K562 (cell line): ENCODE measurements around the gene GGA3. TPM values are rescaled to one million over a fixed set of nuclear protein-coding genes. Genes with fewer than 3 reads are reported as not detected.

Source experiments
- KAT2B ChIP-seq: IDR thresholded peaks from one replicate; pipeline ENCODE4 v1.6.1; 2012; ENCODE audit warnings: low read depth, mild to moderate bottlenecking, control low read depth, inconsistent platforms, low read length, moderate library complexity
- KDM5B ChIP-seq: fragments of 200-600 bp; sonication (generic); IDR thresholded peaks from 2 replicates; pipeline ENCODE4 v1.6.1; 2012; ENCODE audit warnings: low read depth, mild to moderate bottlenecking, moderate library complexity, low read length, control low read depth, inconsistent platforms; ENCODE audit not compliant: insufficient replicate concordance
- MCM5 ChIP-seq: fragments of 450-650 bp; IDR thresholded peaks from 2 replicates; pipeline ENCODE4 v1.6.1; 2016; ENCODE audit warnings: low read depth
- NCOA2 ChIP-seq, 2 experiments: fragments of 450-650 bp; IDR thresholded peaks; 2 replicates each; pipeline ENCODE4 v1.6.1; 2018; ENCODE audit warnings: mild to moderate bottlenecking in 2 of 2, moderate library complexity in 1 of 2; ENCODE audit not compliant: partially characterized antibody in 2 of 2
- SMARCC2 ChIP-seq: fragments of 450-650 bp; IDR thresholded peaks from 2 replicates; pipeline ENCODE4 v1.6.1; 2017; ENCODE audit warnings: antibody characterized with exemption, moderate library complexity, mild to moderate bottlenecking, low read depth
- SRF ChIP-seq, 2 experiments: fragments of 250-450, 450-650 bp in 1 of 2; sonication (Bioruptor Pico) in 1 of 2; sonication (generic) in 1 of 2; formaldehyde crosslinking; IDR thresholded peaks; 2 replicates each; pipeline versions ENCODE4 v1.5.0 to v1.5.1; 2020 to 2022; ENCODE audit warnings: mild to moderate bottlenecking in 1 of 2, missing genetic modification reagents in 1 of 2
- ZBTB1 ChIP-seq: sonication (generic); formaldehyde crosslinking; IDR thresholded peaks from 2 replicates; pipeline ENCODE4 v1.8.1; 2023; ENCODE audit warnings: missing genetic modification reagents, low read depth, mild to moderate bottlenecking, borderline replicate concordance
- ZFPM2 ChIP-seq: fragments of 250-450 bp; sonication (Bioruptor Pico); IDR thresholded peaks from 2 replicates; pipeline ENCODE4 v1.5.1; 2022; ENCODE audit warnings: mild to moderate bottlenecking
- ZKSCAN3 ChIP-seq: fragments of 250-450 bp; sonication (Bioruptor Pico); IDR thresholded peaks from 2 replicates; pipeline ENCODE4 v1.4.0; 2020
- ZNF764 ChIP-seq: fragments of 250-450 bp; sonication (Bioruptor Pico); IDR thresholded peaks from 2 replicates; pipeline ENCODE4 v1.4.0; 2020; ENCODE audit warnings: low read depth, mild to moderate bottlenecking, moderate library complexity
- ZZZ3 ChIP-seq: fragments of 450-650 bp; IDR thresholded peaks from 2 replicates; pipeline ENCODE4 v1.6.1; 2016; ENCODE audit warnings: antibody characterized with exemption, mild to moderate bottlenecking, moderate library complexity
- polyA plus RNA-seq, 8 experiments: library from polyadenylated mRNA; depleted of rRNA in 4 of 8; stranded (reverse) in 5 of 8; unstranded in 3 of 8; fragments of >200 nt; fragmentation: Nextera tagmentation in 2 of 8; fragmentation: Illumina TruSeq in 1 of 8; extraction: Ambion mirVana in 2 of 8; extraction: Trizol in 1 of 8; gene quantifications; 2 replicates each; pipeline versions ENCODE4 v1.2.1 to v1.2.3, GENCODE V29; 2011 to 2014; ENCODE audit warnings: inconsistent platforms in 1 of 8, missing spikeins in 1 of 8
- total RNA-seq, 7 experiments: library from RNA; depleted of rRNA in 6 of 7; stranded (reverse); fragments of >200 nt in 6 of 7; fragmentation: Illumina TruSeq in 2 of 7; extraction: Trizol in 2 of 7; gene quantifications; 2 replicates each; pipeline versions ENCODE4 v1.2.1 to v1.2.3, GENCODE V29; 2011 to 2021; ENCODE audit warnings: low replicate concordance in 1 of 7
- TF ChIP-seq, protein P1 (sequence below): IDR thresholded peaks from 3 replicates; pipeline ENCODE4 v1.6.1; 2011; ENCODE audit warnings: borderline replicate concordance, mild to moderate bottlenecking, moderate library complexity; ENCODE audit not compliant: insufficient read length; ENCODE audit errors: extremely low read depth
- TF ChIP-seq, protein P2 (sequence below): IDR thresholded peaks from 2 replicates; pipeline ENCODE4 v1.6.1; 2011; ENCODE audit not compliant: insufficient read length; ENCODE audit errors: extremely low read depth
- TF ChIP-seq, protein P3 (sequence below): fragments of 250-450 bp; sonication (Bioruptor Pico); IDR thresholded peaks from 2 replicates; pipeline ENCODE4 v1.8.0; 2021; ENCODE audit warnings: moderate library complexity, mild to moderate bottlenecking, inconsistent platforms
- TF ChIP-seq, protein P4 (sequence below): fragments of 450-650 bp; IDR thresholded peaks from 2 replicates; pipeline ENCODE4 v1.6.1; 2018; ENCODE audit not compliant: partially characterized antibody
- TF ChIP-seq, protein P5 (sequence below): fragments of 250-450 bp; sonication (Bioruptor Pico); IDR thresholded peaks from 2 replicates; pipeline ENCODE4 v1.8.0; 2021; ENCODE audit warnings: borderline replicate concordance, mild to moderate bottlenecking, moderate library complexity; ENCODE audit not compliant: poor library complexity, severe bottlenecking

Gene GGA3
- total and polyA plus RNA-seq, 9 of the 15 experiments (the other 6 are each of a cell fraction or from before 2014, with no cell fraction given): 5.7 to 64.9 (median 25.4) TPM

DNA sequence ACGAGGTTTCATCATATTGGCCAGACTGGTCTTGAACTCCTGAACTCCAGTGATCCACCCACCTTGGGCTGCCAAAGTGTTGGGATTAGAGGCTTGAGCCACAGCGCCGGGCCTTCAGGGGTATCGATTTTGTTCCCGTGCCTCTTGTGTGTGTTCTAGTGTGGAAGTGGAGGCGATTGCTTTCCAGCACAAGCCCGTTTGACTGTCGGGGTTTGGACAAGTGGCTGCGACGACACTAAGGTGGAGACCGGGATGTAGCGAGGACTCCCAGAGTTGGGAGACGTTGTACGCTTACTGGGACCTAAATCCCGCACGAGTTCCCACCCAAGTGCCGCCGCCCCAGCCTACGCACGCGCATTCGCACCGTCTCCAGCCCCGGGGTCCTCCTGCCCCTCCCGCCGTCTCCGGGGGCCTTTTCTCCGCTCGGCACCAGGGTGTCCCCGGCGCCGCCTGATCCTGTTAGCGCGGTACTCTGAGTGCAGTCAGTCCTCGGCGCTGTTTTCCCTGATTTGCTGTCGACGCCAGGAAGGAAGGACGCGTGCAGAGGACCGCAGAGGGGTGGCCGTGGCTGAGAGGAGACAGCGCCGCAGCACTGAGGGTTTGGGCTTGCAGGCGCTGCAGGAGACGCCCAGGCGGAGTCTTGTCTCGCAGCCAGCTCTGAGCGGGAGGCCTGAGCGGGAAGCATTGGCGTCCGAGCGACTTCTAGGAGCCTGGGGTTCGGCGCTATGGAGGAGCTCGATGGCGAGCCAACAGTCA, 56.2 kb downstream of the GGA3 start, which contains the start of gene NUP85 (continued):
- TF ChIP-seq ZFPM2 (CRISPR knock-in tag) (no peak), ZZZ3 (peak; percentile 91), SRF (CRISPR knock-in tag; IDR thresholded peaks at IDR 0.05) (peak in 1 of 2 experiments; percentile 31; a peak in 1 of 4 replicates), ZKSCAN3 (CRISPR knock-in tag) (no peak), KAT2B (no peak), NCOA2 (IDR thresholded peaks at IDR 0.05; ENCODE audit: partially characterized antibody in 2 of 2) (peak in 1 of 2 experiments; percentile 100), KDM5B (peak; percentile 94), MCM5 (no peak), ZNF764 (no peak), ZBTB1 (CRISPR knock-in tag) (peak; percentile 0; the same call in 1 of the 2 replicates), SMARCC2 (no peak)
- TF ChIP-seq, protein P1, sequence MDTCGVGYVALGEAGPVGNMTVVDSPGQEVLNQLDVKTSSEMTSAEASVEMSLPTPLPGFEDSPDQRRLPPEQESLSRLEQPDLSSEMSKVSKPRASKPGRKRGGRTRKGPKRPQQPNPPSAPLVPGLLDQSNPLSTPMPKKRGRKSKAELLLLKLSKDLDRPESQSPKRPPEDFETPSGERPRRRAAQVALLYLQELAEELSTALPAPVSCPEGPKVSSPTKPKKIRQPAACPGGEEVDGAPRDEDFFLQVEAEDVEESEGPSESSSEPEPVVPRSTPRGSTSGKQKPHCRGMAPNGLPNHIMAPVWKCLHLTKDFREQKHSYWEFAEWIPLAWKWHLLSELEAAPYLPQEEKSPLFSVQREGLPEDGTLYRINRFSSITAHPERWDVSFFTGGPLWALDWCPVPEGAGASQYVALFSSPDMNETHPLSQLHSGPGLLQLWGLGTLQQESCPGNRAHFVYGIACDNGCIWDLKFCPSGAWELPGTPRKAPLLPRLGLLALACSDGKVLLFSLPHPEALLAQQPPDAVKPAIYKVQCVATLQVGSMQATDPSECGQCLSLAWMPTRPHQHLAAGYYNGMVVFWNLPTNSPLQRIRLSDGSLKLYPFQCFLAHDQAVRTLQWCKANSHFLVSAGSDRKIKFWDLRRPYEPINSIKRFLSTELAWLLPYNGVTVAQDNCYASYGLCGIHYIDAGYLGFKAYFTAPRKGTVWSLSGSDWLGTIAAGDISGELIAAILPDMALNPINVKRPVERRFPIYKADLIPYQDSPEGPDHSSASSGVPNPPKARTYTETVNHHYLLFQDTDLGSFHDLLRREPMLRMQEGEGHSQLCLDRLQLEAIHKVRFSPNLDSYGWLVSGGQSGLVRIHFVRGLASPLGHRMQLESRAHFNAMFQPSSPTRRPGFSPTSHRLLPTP: peak; percentile 23
- TF ChIP-seq, protein P2, sequence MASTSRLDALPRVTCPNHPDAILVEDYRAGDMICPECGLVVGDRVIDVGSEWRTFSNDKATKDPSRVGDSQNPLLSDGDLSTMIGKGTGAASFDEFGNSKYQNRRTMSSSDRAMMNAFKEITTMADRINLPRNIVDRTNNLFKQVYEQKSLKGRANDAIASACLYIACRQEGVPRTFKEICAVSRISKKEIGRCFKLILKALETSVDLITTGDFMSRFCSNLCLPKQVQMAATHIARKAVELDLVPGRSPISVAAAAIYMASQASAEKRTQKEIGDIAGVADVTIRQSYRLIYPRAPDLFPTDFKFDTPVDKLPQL: no peak
- TF ChIP-seq, protein P3, sequence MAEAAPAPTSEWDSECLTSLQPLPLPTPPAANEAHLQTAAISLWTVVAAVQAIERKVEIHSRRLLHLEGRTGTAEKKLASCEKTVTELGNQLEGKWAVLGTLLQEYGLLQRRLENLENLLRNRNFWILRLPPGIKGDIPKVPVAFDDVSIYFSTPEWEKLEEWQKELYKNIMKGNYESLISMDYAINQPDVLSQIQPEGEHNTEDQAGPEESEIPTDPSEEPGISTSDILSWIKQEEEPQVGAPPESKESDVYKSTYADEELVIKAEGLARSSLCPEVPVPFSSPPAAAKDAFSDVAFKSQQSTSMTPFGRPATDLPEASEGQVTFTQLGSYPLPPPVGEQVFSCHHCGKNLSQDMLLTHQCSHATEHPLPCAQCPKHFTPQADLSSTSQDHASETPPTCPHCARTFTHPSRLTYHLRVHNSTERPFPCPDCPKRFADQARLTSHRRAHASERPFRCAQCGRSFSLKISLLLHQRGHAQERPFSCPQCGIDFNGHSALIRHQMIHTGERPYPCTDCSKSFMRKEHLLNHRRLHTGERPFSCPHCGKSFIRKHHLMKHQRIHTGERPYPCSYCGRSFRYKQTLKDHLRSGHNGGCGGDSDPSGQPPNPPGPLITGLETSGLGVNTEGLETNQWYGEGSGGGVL (CRISPR knock-in tag): no peak
- TF ChIP-seq, protein P4, sequence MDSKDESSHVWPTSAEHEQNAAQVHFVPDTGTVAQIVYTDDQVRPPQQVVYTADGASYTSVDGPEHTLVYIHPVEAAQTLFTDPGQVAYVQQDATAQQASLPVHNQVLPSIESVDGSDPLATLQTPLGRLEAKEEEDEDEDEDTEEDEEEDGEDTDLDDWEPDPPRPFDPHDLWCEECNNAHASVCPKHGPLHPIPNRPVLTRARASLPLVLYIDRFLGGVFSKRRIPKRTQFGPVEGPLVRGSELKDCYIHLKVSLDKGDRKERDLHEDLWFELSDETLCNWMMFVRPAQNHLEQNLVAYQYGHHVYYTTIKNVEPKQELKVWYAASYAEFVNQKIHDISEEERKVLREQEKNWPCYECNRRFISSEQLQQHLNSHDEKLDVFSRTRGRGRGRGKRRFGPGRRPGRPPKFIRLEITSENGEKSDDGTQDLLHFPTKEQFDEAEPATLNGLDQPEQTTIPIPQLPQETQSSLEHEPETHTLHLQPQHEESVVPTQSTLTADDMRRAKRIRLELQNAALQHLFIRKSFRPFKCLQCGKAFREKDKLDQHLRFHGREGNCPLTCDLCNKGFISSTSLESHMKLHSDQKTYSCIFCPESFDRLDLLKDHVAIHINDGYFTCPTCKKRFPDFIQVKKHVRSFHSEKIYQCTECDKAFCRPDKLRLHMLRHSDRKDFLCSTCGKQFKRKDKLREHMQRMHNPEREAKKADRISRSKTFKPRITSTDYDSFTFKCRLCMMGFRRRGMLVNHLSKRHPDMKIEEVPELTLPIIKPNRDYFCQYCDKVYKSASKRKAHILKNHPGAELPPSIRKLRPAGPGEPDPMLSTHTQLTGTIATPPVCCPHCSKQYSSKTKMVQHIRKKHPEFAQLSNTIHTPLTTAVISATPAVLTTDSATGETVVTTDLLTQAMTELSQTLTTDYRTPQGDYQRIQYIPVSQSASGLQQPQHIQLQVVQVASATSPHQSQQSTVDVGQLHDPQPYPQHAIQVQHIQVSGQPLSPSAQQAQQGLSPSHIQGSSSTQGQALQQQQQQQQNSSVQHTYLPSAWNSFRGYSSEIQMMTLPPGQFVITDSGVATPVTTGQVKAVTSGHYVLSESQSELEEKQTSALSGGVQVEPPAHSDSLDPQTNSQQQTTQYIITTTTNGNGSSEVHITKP: peak; percentile 65
- TF ChIP-seq, protein P5, sequence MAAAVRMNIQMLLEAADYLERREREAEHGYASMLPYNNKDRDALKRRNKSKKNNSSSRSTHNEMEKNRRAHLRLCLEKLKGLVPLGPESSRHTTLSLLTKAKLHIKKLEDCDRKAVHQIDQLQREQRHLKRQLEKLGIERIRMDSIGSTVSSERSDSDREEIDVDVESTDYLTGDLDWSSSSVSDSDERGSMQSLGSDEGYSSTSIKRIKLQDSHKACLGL: no peak
